OCI-LY3 (cell line): ENCODE data around the gene IQGAP1.

Experiments
- CTCF ChIP-seq: fragments of 200-600, 300-600 bp; sonication (generic); IDR thresholded peaks from 2 replicates; pipeline ENCODE4 v1.5.1; 2014; ENCODE audit warnings: antibody characterized with exemption, low read length, low read depth
- EZH2phosphoT487 ChIP-seq: fragments of 200-600 bp; shearing (Covaris generic); IDR thresholded peaks from 2 replicates; pipeline ENCODE4 v1.6.1; 2018; ENCODE audit warnings: antibody characterized with exemption, mixed run types, low read depth

GRCh38 chr15:90407871-90408317 lies 19.9 kb downstream of the IQGAP1 start:
- TF ChIP-seq CTCF (no peak), EZH2phosphoT487 (no peak)
